Activated T-cell treated with anti-CD3 and anti-CD28 coated beads, Interleukin-2, amount 50 U/mL, for 48 hours (primary cell): ENCODE measurements around the gene TBX21.
A peak's percentile ranks its signal among the peaks of the same experiment; 100 is the strongest.

Source experiments
- DNase-seq, 2 experiments: peaks; one replicate each; pipeline ENCODE4 v3.0.0-alpha.2; 2020

The TBX21 gene

GRCh38 chr17:47774987-47775580, 42.0 kb downstream of the TBX21 start:
- DNase-seq = no peak

GRCh38 chr17:47776330-47777197, 43.5 kb downstream of the TBX21 start:
- peak; percentile 26 to 46 for DNase-seq

- no peak for DNase-seq
Observed at GRCh38 chr17:47778184-47778635, 45.2 kb downstream of the TBX21 start.

- DNase-seq = peak in 1 of 2 experiments; percentile 10
Observed at GRCh38 chr17:47781397-47781796, 48.4 kb downstream of the TBX21 start.

- DNase-seq = peak; percentile 32 to 53
Observed at GRCh38 chr17:47785538-47786123, 52.6 kb downstream of the TBX21 start.

- DNase-seq = peak; percentile 73 to 80
Observed at GRCh38 chr17:47789611-47790561, 56.9 kb downstream of the TBX21 start.

GRCh38 chr17:47791025-47791424, 58.0 kb downstream of the TBX21 start:
- DNase-seq = no peak

GRCh38 chr17:47792457-47792856, 59.4 kb downstream of the TBX21 start:
- no peak for DNase-seq

GRCh38 chr17:47792979-47793378, 59.9 kb downstream of the TBX21 start:
- DNase-seq = no peak
